ENCODE data around the gene BRCA2.

The BRCA2 gene

GRCh38 chr13:32426990-32427851 is 111.9 kb downstream of the BRCA2 start:
- DNase-seq (ENCODE audit: low read depth in 2 of 3, low spot score in 2 of 3) = peak in 2 of 3 experiments; percentile 35 to 38

GRCh38 chr13:32427852-32428580 is 112.7 kb downstream of the BRCA2 start, which contains the start of gene N4BP2L1:
Gene N4BP2L1 (minus strand): TSS chr13:32428130. CDS start chr13:32428082, 48 bp downstream.
- peak; percentile 58 to 78 (median 64) for DNase-seq (ENCODE audit: low read depth in 2 of 3, low spot score in 2 of 3)

- DNase-seq (ENCODE audit: low read depth in 2 of 3, low spot score in 2 of 3) = no peak
Measured at GRCh38 chr13:32428581-32429432, 113.5 kb downstream of the BRCA2 start.

GRCh38 chr13:32429433-32429909 is 114.2 kb downstream of the BRCA2 start:
- no peak for DNase-seq (ENCODE audit: low read depth in 2 of 3, low spot score in 2 of 3)

- no peak for DNase-seq (ENCODE audit: low read depth in 2 of 3, low spot score in 2 of 3)
Measured at GRCh38 chr13:32430018-32430747, 114.9 kb downstream of the BRCA2 start.

- DNase-seq (ENCODE audit: low read depth in 2 of 3, low spot score in 2 of 3) = no peak
Measured at GRCh38 chr13:32431361-32431760, 116.1 kb downstream of the BRCA2 start.

GRCh38 chr13:32432856-32433255 is 117.5 kb downstream of the BRCA2 start:
- DNase-seq (ENCODE audit: low read depth in 2 of 3, low spot score in 2 of 3) = no peak

- no peak for DNase-seq (ENCODE audit: low read depth in 2 of 3, low spot score in 2 of 3)
Measured at GRCh38 chr13:32438871-32439270, 123.6 kb downstream of the BRCA2 start.

- DNase-seq (ENCODE audit: low read depth in 2 of 3, low spot score in 2 of 3) = no peak
Measured at GRCh38 chr13:32443111-32443510, 127.8 kb downstream of the BRCA2 start.

- DNase-seq (ENCODE audit: low read depth in 2 of 3, low spot score in 2 of 3) = no peak
Measured at GRCh38 chr13:32445461-32445860, 130.2 kb downstream of the BRCA2 start.

GRCh38 chr13:32446220-32446619 is 130.9 kb downstream of the BRCA2 start:
- DNase-seq (ENCODE audit: low read depth in 2 of 3, low spot score in 2 of 3) = no peak

- no peak for DNase-seq (ENCODE audit: low read depth in 2 of 3, low spot score in 2 of 3)
Measured at GRCh38 chr13:32446773-32447465, 131.6 kb downstream of the BRCA2 start.

GRCh38 chr13:32447894-32448623 is 132.8 kb downstream of the BRCA2 start:
- no peak for DNase-seq (ENCODE audit: low read depth in 2 of 3, low spot score in 2 of 3)

GRCh38 chr13:32448972-32449371 is 133.7 kb downstream of the BRCA2 start:
- no peak for DNase-seq (ENCODE audit: low read depth in 2 of 3, low spot score in 2 of 3)
